Measurements from ENCODE around the gene THUMPD3. TPM values are rescaled to one million over a fixed set of nuclear protein-coding genes. Genes with fewer than 3 reads are reported as not detected.

Gene THUMPD3
- total RNA-seq, 4 donors from 2014 or later: 18.8 to 32.1 (median 25.8) TPM

DNA sequence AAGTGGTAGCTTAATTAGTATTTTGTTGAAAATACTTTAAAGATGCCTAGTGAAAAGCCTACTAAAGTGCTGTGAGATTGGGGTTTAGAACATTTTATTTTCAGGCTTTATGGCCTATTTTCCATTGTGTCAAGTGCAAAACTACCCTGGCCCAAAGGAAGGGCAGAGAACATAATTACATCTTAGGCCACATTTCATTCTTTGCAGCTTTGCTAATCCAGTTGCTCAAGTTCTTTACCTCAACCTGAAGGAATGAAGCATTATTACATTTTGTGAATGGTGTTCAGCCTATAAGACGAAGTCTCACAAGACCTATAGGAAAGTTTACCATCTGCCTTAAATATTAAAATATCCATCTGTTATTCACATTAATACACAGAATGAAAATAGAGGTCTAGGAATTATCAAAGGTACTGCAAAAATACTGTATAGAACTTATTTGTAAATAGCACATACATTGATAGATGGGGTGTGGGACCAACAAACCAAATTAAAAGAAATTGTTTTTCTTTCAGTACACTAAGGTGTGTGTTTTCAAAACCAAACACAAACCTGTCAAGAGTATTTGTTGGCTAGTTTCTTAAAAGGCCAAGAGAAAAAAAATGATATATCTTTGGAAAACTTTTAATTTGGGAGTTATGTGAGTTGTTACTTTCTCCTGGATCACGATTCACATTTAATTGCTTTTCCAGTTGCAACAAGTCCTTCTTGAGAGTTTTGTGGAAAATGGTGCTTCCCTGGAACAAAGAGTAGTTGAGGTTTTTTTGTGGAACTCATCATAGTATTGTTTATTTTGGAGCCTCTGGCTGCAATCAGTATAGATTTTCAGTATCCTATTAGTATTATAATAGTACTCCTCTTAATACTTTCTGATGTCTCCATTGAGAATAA lies 22.6 kb downstream of the THUMPD3 start:
- Histone ChIP-seq H3K4me3 (no peak overlapping the region), H3K36me3 (peaks cover 12 to 87% of the 10 kb centered on the region in 2 donors), H3K9me3 (no peaks in the 10 kb centered on the region), H3K4me1 (peaks cover 0 to 10% (median 0%) of the 10 kb centered on the region in 3 donors), H3K27me3 (no peaks in the 10 kb centered on the region), H3K27ac (peak overlapping the region in 1 of 4 donors; percentile 25)
- TF ChIP-seq POLR2AphosphoS5 (IDR thresholded peaks at IDR 0.05) (no peak), EP300 (IDR thresholded peaks at IDR 0.05) (no peak), POLR2A (IDR thresholded peaks at IDR 0.05) (no peak)
- TF ChIP-seq, protein P1, sequence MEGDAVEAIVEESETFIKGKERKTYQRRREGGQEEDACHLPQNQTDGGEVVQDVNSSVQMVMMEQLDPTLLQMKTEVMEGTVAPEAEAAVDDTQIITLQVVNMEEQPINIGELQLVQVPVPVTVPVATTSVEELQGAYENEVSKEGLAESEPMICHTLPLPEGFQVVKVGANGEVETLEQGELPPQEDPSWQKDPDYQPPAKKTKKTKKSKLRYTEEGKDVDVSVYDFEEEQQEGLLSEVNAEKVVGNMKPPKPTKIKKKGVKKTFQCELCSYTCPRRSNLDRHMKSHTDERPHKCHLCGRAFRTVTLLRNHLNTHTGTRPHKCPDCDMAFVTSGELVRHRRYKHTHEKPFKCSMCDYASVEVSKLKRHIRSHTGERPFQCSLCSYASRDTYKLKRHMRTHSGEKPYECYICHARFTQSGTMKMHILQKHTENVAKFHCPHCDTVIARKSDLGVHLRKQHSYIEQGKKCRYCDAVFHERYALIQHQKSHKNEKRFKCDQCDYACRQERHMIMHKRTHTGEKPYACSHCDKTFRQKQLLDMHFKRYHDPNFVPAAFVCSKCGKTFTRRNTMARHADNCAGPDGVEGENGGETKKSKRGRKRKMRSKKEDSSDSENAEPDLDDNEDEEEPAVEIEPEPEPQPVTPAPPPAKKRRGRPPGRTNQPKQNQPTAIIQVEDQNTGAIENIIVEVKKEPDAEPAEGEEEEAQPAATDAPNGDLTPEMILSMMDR (IDR thresholded peaks at IDR 0.05): no peak
- WGBS, 2 donors (ENCODE audit: low coverage in 1 of 2): 60 to 71% methylated on average over 2 of the region's 2 CpGs
- no peak for ATAC-seq

DNA sequence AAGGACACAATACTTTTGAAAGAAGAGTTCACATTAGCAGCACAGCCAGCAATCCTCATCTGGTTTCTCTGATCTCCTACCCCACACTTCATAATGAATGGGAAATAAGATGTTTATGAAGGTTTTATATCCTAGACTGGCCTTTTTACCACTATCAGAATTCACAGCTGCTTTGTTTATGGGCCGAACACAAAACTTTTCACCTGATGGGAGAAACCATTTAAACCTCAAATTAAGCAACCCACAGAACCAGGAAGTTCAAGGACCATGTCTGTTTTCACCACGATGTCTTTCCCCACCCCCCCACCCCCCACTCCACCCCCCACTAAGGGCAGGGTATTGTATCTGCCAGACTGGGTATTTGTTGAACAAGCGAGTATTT lies 23.2 kb downstream of the THUMPD3 start:
- peak overlapping the region in 1 of 4 donors; percentile 25 for H3K27ac ChIP-seq
- 46 to 71% methylated on average over 3 of the region's 3 CpGs for WGBS, 2 donors (ENCODE audit: low coverage in 1 of 2)
- H3K9me3 ChIP-seq: no peaks in the 10 kb centered on the region
- no peak for TF ChIP-seq POLR2A (IDR thresholded peaks at IDR 0.05)
- TF ChIP-seq POLR2AphosphoS5 (IDR thresholded peaks at IDR 0.05): no peak
- ATAC-seq: no peak
- peaks cover 0 to 16% (median 0%) of the 10 kb centered on the region in 3 donors for H3K4me1 ChIP-seq
- no peaks in the 10 kb centered on the region for H3K27me3 ChIP-seq
- no peak overlapping the region for H3K4me3 ChIP-seq
- peaks cover 15 to 87% of the 10 kb centered on the region in 2 donors for H3K36me3 ChIP-seq

- no peaks in the 10 kb centered on the region for H3K27me3 ChIP-seq
- no peak overlapping the region for H3K4me3 ChIP-seq
- H3K27ac ChIP-seq: peak overlapping the region in 1 of 4 donors; percentile 25
- no peaks in the 10 kb centered on the region for H3K9me3 ChIP-seq
- 25 to 57% methylated on average over 1 of the region's 1 CpG for WGBS, 2 donors (ENCODE audit: low coverage in 1 of 2)
- TF ChIP-seq, protein P1 (IDR thresholded peaks at IDR 0.05): no peak
- TF ChIP-seq POLR2AphosphoS5 (IDR thresholded peaks at IDR 0.05): no peak
- no peak for TF ChIP-seq EP300 (IDR thresholded peaks at IDR 0.05)
- no peak for TF ChIP-seq POLR2A (IDR thresholded peaks at IDR 0.05)
- H3K4me1 ChIP-seq: peaks cover 0 to 23% (median 3%) of the 10 kb centered on the region in 3 donors
- ATAC-seq: no peak
- peaks cover 15 to 89% of the 10 kb centered on the region in 2 donors for H3K36me3 ChIP-seq
Measured at GRCh38 chr3:9386501-9387321, 23.9 kb downstream of the THUMPD3 start.

DNA sequence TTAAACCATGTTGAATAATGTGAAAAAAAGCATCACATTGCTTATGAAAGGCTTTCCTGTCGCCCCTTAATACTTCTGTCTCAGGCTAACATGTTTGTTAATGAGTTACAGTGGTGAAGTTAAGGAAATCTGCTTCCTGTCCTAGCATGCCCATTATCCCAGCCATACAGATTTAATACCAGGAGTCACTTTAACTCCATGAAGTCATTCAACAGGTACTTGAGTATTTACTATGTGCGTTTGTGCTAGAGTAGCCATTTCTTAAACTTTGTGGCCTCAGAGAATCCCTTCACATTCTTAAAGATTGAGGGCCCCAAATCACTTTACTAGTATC lies 24.4 kb downstream of the THUMPD3 start:
- peaks cover 15 to 89% of the 10 kb centered on the region in 2 donors for H3K36me3 ChIP-seq

GRCh38 chr3:9388142-9388541 lies 25.3 kb downstream of the THUMPD3 start:
- Histone ChIP-seq H3K4me3 (no peak overlapping the region), H3K27me3 (no peaks in the 10 kb centered on the region), H3K36me3 (peaks cover 15 to 86% of the 10 kb centered on the region in 2 donors), H3K27ac (peak overlapping the region in 1 of 4 donors; percentile 8), H3K4me1 (peaks cover 4 to 37% (median 5%) of the 10 kb centered on the region in 3 donors), H3K9me3 (no peaks in the 10 kb centered on the region)
- TF ChIP-seq EP300 (IDR thresholded peaks at IDR 0.05) (no peak), POLR2AphosphoS5 (IDR thresholded peaks at IDR 0.05) (no peak), POLR2A (IDR thresholded peaks at IDR 0.05) (no peak)
- TF ChIP-seq, protein P1 (IDR thresholded peaks at IDR 0.05): no peak
- ATAC-seq: no peak
- 70 to 87% methylated on average over 2 of the region's 2 CpGs for WGBS, 2 donors (ENCODE audit: low coverage in 1 of 2)

More for the DNA sequence above, 24.4 kb downstream of the THUMPD3 start:
- WGBS, 2 donors (ENCODE audit: low coverage in 1 of 2): 42 to 60% methylated on average over 1 to 2 of the region's 2 CpGs
- Histone ChIP-seq H3K4me1 (peaks cover under 1 to 29% (median 4%) of the 10 kb centered on the region in 3 donors), H3K27me3 (no peaks in the 10 kb centered on the region), H3K27ac (no peak overlapping the region), H3K4me3 (no peak overlapping the region), H3K9me3 (no peaks in the 10 kb centered on the region)
- no peak for ATAC-seq
- TF ChIP-seq POLR2A (IDR thresholded peaks at IDR 0.05) (no peak), EP300 (IDR thresholded peaks at IDR 0.05) (no peak), POLR2AphosphoS5 (IDR thresholded peaks at IDR 0.05) (no peak)
- TF ChIP-seq, protein P1 (IDR thresholded peaks at IDR 0.05): no peak
